ENCODE data around the gene RANBP9. TPM values are rescaled to one million over a fixed set of nuclear protein-coding genes. Genes with fewer than 3 reads are reported as not detected.

The RANBP9 gene
- total RNA-seq, 4 donors from 2014 or later, result 35.8 to 64.7 (median 50.4) TPM

DNA sequence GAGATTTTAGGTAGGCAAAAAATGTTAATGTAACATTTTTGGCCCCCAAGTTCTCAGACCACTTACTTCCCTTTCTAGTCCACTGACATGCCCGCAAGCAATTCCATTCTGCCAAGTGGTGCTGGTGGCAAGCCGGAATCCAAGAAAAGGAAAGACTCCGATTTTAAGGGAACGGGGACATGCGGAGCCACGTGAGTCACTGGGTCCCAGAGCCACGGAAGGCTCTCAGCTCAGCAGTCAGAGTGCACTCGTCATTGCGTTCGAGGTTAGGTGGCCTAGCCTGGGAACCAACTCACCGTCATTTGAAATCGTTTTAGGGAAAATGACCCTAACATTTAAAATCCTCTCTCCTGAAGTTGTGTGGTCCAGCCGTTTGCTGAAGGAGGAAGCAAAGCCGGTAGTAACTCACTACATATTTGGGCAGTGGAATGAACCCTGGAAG is 137.9 kb downstream of the RANBP9 start:
- Histone ChIP-seq H3K9me3 (no peaks in the 10 kb centered on the region), H3K27ac (peak overlapping the region; percentile 90), H3K36me3 (no peaks in the 10 kb centered on the region), H3K27me3 (no peaks in the 10 kb centered on the region), H3K4me3 (peak overlapping the region; percentile 74), H3K4me1 (peaks cover 12% of the 10 kb centered on the region)
- DNase-seq (ENCODE audit: low spot score in 2 of 2), result no peak
- 7% methylated on average over 14 of the region's 14 CpGs for WGBS
- TF ChIP-seq, protein P1, sequence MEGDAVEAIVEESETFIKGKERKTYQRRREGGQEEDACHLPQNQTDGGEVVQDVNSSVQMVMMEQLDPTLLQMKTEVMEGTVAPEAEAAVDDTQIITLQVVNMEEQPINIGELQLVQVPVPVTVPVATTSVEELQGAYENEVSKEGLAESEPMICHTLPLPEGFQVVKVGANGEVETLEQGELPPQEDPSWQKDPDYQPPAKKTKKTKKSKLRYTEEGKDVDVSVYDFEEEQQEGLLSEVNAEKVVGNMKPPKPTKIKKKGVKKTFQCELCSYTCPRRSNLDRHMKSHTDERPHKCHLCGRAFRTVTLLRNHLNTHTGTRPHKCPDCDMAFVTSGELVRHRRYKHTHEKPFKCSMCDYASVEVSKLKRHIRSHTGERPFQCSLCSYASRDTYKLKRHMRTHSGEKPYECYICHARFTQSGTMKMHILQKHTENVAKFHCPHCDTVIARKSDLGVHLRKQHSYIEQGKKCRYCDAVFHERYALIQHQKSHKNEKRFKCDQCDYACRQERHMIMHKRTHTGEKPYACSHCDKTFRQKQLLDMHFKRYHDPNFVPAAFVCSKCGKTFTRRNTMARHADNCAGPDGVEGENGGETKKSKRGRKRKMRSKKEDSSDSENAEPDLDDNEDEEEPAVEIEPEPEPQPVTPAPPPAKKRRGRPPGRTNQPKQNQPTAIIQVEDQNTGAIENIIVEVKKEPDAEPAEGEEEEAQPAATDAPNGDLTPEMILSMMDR (IDR thresholded peaks at IDR 0.05), result no peak
- TF ChIP-seq POLR2A (IDR thresholded peaks at IDR 0.05) (no peak), POLR2AphosphoS5 (IDR thresholded peaks at IDR 0.05) (no peak), EP300 (IDR thresholded peaks at IDR 0.05) (no peak)

DNA sequence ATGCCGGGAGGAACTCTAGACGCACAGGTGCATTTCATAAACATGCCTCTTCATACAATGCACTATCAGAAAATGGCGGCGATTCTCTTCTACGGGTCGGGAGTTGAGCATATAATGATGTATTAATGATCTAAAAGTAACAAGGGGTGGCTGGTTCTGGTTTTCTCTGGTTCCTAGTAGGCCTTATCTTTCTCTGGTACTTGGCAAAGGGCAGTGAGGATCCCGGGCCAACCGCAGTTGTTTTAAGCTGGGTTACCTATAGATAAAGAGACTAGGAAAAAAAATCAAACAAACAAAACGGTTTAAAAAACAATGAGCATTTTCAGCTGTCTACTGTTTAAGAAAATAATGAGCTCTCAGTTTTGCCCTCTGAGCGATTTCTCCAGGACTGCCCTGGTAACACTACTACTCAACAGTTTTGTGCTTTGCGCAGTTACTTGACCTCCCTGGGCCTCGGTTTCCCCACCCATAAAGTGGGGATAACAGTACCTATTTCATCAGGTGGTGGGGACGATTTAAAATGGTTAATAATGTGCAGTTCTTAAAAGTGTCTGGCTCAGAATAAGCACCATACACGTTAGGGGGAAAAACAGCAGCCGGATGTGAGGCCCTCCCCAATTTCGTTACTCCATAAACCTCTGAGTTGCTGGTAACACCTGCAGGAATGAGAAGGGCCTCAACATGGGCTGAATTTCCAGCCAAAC is 138.5 kb downstream of the RANBP9 start:
- WGBS, result 86% methylated on average over 16 of the region's 16 CpGs
- no peaks in the 10 kb centered on the region for H3K9me3 ChIP-seq
- TF ChIP-seq EP300 (IDR thresholded peaks at IDR 0.05) (no peak), POLR2AphosphoS5 (IDR thresholded peaks at IDR 0.05) (no peak), POLR2A (IDR thresholded peaks at IDR 0.05) (no peak)
- TF ChIP-seq, protein P1 (IDR thresholded peaks at IDR 0.05), result no peak
- peak overlapping the region; percentile 90 for H3K27ac ChIP-seq
- H3K27me3 ChIP-seq, result no peaks in the 10 kb centered on the region
- peaks cover 12% of the 10 kb centered on the region for H3K4me1 ChIP-seq
- no peak for DNase-seq (ENCODE audit: low spot score in 2 of 2)
- H3K36me3 ChIP-seq, result no peaks in the 10 kb centered on the region
- H3K4me3 ChIP-seq, result peak overlapping the region; percentile 74

DNA sequence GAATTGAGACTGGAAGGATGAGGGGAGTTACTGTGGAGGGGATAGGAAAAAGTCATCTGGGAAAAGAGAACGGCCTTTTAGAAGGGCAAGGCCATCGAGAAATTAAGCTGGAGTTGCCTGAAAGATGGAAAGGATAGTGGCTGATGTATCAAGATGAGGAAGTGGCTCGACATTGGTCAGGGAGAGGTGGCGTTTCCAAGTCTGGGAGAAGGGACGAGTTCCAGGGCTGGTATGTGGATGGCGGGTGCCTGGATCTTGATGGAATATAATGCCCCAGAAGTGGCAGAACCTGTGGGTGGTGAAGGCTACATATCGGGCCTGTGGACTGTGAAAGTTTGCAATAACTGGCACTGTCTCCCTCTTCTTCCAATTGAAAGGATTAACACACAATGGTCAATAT is 139.4 kb downstream of the RANBP9 start:
- no peak overlapping the region for H3K27ac ChIP-seq
- no peak for DNase-seq (ENCODE audit: low spot score in 2 of 2)
- no peaks in the 10 kb centered on the region for H3K36me3 ChIP-seq
- no peaks in the 10 kb centered on the region for H3K27me3 ChIP-seq
- WGBS, result 90% methylated on average over 7 of the region's 7 CpGs
- no peaks in the 10 kb centered on the region for H3K9me3 ChIP-seq
- peaks cover 12% of the 10 kb centered on the region for H3K4me1 ChIP-seq
- H3K4me3 ChIP-seq, result no peak overlapping the region
- TF ChIP-seq, protein P1 (IDR thresholded peaks at IDR 0.05), result no peak
- TF ChIP-seq POLR2A (IDR thresholded peaks at IDR 0.05) (no peak), POLR2AphosphoS5 (IDR thresholded peaks at IDR 0.05) (no peak), EP300 (IDR thresholded peaks at IDR 0.05) (no peak)

Other genes starting within 250 kb of the RANBP9 start
- 10 to 100 TPM in 3 of 4 donors, 1 to 10 TPM in 1; 7.5 to 15.2 (median 13.7) TPM for gene GFOD1, start 224.2 kb downstream of the RANBP9 start, total RNA-seq
- 10 to 100 TPM in 2 of 4 donors, 1 to 10 TPM in 2; 5.7 to 17.8 (median 8.7) TPM for gene SIRT5, start 137.2 kb downstream of the RANBP9 start, total RNA-seq
- gene NOL7, start 96.5 kb downstream of the RANBP9 start, total RNA-seq, result 10 to 100 TPM; 38.6 to 48.0 (median 42.0) TPM
- gene MCUR1, start 102.7 kb upstream of the RANBP9 start, total RNA-seq, result 10 to 100 TPM; 20.8 to 30.7 (median 27.8) TPM
- gene RNF182, start 213.1 kb upstream of the RANBP9 start, total RNA-seq, result 1 to 10 TPM in 1 of 4 donors, under 1 TPM in 3; 0.11 to 1.0 (median 0.83) TPM